Measurements from ENCODE around the gene MISP.

The MISP gene

GRCh38 chr19:748274-748598 lies 2.7 kb upstream of the MISP start:
- DNase-seq = no peak

DNA sequence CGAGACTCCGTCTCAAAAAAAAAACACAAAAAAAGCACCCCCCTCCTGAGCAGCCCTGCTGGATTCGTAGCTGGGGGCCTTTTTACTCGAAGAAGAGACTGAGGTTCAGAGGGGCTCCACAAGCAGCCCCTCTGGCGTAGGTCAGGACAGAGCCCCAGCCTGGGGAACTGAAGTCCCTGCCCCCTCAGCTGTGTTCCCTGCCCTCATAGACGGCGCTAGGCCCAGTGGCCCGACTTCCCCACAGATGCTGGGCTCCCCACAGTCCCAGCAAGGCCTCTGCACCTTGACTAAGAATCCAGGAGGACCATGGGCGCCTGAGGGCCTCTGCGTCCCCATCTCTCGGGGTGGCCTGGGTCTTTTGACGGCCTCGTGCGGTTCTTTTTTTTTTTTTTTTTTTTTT lies 1.1 kb upstream of the MISP start:
- no peak for DNase-seq

GRCh38 chr19:751501-752341 lies 809 bp downstream of the MISP start:
- no peak for DNase-seq

GRCh38 chr19:752652-753517 lies 2.0 kb downstream of the MISP start:
- no peak for DNase-seq

GRCh38 chr19:754530-754929 lies 3.6 kb downstream of the MISP start:
- no peak for DNase-seq

GRCh38 chr19:755063-755462 lies 4.2 kb downstream of the MISP start:
- DNase-seq = no peak

- no peak for DNase-seq
Observed at GRCh38 chr19:756236-756635, 5.3 kb downstream of the MISP start.

DNA sequence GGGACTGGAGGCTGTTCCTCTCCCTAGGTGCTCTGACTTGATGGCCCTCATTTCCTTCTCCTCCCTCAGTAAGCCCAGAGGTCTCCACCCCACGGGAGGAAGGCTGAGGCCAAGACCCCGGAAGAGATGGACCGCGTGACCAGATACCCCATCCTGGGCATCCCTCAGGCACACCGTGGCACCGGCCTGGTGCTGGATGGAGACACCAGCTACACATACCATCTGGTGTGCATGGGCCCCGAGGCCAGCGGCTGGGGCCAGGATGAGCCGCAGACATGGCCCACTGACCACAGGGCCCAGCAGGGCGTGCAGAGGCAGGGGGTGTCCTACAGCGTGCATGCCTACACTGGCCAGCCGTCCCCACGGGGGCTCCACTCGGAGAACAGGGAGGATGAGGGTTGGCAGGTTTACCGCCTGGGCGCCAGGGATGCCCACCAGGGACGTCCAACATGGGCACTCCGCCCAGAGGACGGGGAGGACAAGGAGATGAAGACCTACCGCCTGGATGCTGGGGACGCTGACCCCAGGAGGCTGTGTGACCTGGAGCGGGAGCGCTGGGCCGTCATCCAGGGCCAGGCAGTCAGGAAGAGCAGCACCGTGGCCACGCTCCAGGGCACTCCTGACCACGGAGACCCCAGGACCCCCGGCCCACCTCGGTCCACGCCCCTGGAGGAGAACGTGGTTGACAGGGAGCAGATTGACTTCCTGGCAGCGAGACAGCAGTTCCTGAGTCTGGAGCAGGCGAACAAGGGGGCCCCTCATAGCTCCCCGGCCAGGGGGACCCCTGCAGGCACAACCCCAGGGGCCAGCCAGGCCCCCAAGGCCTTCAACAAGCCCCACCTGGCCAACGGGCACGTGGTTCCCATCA lies 6.1 kb downstream of the MISP start:
- DNase-seq = no peak

- no peak for DNase-seq
Observed at GRCh38 chr19:757811-758668, 7.1 kb downstream of the MISP start.

DNA sequence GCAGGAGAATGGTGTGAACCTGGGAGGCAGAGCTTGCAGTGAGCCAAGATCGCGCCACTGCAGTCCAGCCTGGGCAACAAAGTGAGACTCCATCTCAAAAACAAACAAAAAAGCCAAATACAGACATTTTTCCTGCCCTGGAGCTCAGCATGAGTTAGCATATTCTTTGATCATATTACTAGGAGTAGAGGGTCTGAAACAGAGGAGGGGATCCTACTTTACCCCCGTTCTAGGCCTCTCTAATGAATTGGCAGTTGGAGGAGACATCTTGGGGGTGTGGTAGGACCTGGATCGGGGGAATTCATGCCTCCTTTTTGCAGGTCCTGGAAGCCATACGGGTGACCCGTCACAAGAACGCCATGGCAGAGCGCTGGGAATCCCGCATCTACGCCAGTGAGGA lies 12.3 kb downstream of the MISP start:
- no peak for DNase-seq

- no peak for DNase-seq
Observed at GRCh38 chr19:763869-764268, 13.0 kb downstream of the MISP start.

GRCh38 chr19:764301-764700 lies 13.4 kb downstream of the MISP start:
- DNase-seq = no peak

GRCh38 chr19:765179-765738 lies 14.3 kb downstream of the MISP start:
- no peak for DNase-seq

GRCh38 chr19:768424-768823 lies 17.5 kb downstream of the MISP start:
- no peak for DNase-seq

GRCh38 chr19:769616-770015 lies 18.7 kb downstream of the MISP start:
- DNase-seq = no peak

GRCh38 chr19:771332-771785 lies 20.4 kb downstream of the MISP start:
- peak; percentile 73 for DNase-seq

- DNase-seq = no peak
Observed at GRCh38 chr19:772063-772462, 21.2 kb downstream of the MISP start.

- no peak for DNase-seq
Observed at GRCh38 chr19:772730-773436, 22.0 kb downstream of the MISP start.

DNA sequence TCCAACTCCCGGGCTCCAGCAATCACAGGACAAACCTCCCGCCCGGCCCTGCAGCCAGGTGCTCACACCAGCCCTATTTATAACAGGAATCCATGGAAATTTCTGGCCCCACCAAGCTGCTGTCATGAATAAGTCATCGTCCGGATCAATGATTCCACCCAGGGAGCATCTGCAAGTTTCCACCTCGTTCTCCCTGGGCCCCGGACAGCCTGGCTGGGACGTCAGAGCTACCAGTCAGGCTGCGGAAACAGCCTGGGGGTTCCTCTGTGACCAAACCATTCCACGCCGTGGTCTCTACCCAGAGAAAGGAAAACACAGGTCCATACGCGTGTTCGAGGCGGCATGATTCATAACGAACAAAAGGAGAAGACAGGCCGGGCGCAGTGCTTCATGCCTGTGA lies 25.6 kb downstream of the MISP start:
- no peak for DNase-seq

GRCh38 chr19:778910-779653 lies 28.2 kb downstream of the MISP start:
- DNase-seq = no peak
